ENCODE results near the gene UBE2M.
A peak's percentile ranks its signal among the peaks of the same experiment; 100 is the strongest.

The UBE2M gene

DNA sequence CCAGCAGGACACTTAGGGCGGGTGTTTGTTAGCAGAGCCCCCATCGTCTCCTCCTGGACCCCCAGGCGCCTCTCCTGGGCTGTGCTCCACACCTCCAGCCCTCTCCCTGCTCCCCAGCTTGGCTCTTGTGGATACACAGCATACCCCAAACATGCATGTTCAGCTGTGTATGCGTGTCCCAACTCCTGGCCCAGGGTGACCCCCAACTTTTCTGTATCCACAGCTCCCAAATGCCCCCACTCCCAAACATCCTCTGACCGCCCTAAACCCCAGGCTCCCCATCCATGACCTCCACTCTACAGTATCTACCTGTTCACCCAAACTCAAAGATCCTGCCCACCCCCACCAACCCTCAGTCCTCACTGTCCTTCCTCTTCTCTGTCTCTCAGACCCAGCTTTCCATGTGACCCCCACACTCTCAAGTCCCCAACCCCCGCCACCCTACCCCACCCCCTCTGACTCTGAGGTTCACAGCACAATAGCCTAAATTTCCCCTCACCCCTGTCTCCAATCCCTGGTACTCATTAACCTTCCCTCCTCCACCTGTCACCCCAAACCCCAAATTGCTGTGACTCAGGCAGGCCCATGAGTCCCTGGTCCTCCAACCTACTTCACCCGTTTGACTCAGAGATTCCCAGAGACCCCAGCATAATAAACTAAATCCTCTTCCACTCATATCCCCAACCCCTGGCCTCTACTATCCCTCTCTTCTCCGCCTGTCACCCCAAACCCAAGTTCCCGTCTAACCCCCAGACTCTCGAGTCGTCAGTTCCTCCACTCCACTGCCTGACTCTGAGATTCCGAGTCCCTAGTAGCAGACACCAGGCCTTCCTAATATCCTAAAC lies 968 bp downstream of the UBE2M start:
- Histone ChIP-seq H3K4me1 (ENCODE audit: control insufficient read depth in 1 of 2, insufficient read depth in 1 of 2, low read depth in 1 of 2, low read length in 1 of 2) (peaks cover 55 to 62% of the 10 kb centered on the region in 2 experiments), H3K27ac (peak overlapping the region; percentile 100), H3K27me3 (peaks cover 21% of the 10 kb centered on the region), H3K36me3 (peaks cover 37% of the 10 kb centered on the region), H3K4me3 (ENCODE audit: low read depth in 1 of 2, low read length in 1 of 2) (peak overlapping the region; percentile 67 to 82), H3K9me3 (no peaks in the 10 kb centered on the region)
- TF ChIP-seq, protein P1, sequence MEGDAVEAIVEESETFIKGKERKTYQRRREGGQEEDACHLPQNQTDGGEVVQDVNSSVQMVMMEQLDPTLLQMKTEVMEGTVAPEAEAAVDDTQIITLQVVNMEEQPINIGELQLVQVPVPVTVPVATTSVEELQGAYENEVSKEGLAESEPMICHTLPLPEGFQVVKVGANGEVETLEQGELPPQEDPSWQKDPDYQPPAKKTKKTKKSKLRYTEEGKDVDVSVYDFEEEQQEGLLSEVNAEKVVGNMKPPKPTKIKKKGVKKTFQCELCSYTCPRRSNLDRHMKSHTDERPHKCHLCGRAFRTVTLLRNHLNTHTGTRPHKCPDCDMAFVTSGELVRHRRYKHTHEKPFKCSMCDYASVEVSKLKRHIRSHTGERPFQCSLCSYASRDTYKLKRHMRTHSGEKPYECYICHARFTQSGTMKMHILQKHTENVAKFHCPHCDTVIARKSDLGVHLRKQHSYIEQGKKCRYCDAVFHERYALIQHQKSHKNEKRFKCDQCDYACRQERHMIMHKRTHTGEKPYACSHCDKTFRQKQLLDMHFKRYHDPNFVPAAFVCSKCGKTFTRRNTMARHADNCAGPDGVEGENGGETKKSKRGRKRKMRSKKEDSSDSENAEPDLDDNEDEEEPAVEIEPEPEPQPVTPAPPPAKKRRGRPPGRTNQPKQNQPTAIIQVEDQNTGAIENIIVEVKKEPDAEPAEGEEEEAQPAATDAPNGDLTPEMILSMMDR (IDR thresholded peaks at IDR 0.05), result no peak

DNA sequence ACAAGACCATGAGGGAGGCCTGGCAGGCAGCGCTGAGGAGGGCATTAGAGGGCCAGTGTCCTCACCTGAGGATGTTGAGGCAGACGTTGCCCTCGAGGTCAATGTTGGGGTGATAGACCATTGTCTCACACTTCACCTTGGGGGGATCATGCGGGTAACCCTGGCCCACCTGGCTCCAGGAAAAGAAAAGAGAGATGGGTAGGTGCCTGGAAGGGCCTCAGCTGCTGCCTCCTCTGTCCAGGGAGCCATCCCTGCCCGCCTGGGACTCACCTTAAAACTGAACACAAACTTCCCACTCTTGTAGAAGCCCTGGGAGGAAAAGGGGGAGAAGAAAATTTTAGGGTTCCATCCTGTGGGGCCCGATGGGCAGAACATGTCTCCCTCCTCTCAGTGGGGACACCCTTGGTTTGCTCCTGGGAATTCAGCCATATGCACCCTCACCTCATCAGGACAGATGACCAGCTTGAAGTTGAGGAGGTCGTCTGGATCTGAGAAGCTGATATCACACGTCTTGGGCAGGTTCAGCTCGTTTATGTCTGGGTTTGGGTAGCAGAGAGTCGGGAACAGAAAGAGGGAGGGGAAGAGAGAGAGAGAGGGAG lies 1.7 kb downstream of the UBE2M start:
- Histone ChIP-seq H3K9me3 (no peaks in the 10 kb centered on the region), H3K27ac (peak overlapping the region; percentile 100), H3K27me3 (peaks cover 14% of the 10 kb centered on the region), H3K4me1 (ENCODE audit: control insufficient read depth in 1 of 2, insufficient read depth in 1 of 2, low read depth in 1 of 2, low read length in 1 of 2) (peaks cover 47 to 55% of the 10 kb centered on the region in 2 experiments), H3K4me3 (ENCODE audit: low read depth in 1 of 2, low read length in 1 of 2) (peak overlapping the region; percentile 67 to 82), H3K36me3 (peaks cover 44% of the 10 kb centered on the region)
- TF ChIP-seq, protein P1 (IDR thresholded peaks at IDR 0.05), result no peak

DNA sequence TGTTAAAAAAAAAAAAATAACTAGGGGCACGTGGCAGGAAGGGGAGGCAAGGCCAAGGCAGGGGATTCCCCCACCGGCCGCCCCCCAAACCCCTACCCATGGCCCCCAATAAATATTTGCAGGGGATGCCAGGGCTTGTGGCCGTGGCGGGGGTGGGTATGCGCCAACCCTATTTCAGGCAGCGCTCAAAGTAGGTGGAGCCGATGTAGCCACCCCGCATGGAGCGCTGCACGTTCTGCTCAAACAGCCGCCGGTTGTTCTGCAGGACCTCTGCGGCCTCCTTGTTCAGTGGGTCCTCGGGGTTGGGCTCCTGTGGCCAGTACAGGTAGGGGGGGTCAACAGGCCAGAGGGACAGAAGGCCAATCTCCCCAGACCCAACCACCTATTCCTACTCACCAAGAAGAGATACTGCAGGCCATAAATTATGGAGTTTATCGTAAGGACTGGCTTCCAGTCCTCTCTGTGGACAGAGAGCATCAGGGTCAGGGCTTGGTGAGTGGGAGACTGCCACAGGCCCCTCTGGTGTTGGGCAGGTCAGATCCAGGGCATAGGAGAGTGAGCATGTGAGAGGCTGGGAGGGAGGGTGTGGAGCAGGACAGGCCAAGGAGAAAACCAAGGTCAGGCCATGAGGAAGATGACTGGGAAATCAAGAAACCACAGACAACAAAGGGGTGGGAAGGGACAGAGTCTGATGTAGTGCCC lies 2.3 kb downstream of the UBE2M start:
- TF ChIP-seq, protein P1 (IDR thresholded peaks at IDR 0.05), result no peak
- Histone ChIP-seq H3K27ac (peak overlapping the region; percentile 100), H3K27me3 (peaks cover 8% of the 10 kb centered on the region), H3K9me3 (no peaks in the 10 kb centered on the region), H3K36me3 (peaks cover 51% of the 10 kb centered on the region), H3K4me1 (ENCODE audit: control insufficient read depth in 1 of 2, insufficient read depth in 1 of 2, low read depth in 1 of 2, low read length in 1 of 2) (peaks cover 47 to 50% of the 10 kb centered on the region in 2 experiments), H3K4me3 (ENCODE audit: low read depth in 1 of 2, low read length in 1 of 2) (peak overlapping the region; percentile 67 to 84)

DNA sequence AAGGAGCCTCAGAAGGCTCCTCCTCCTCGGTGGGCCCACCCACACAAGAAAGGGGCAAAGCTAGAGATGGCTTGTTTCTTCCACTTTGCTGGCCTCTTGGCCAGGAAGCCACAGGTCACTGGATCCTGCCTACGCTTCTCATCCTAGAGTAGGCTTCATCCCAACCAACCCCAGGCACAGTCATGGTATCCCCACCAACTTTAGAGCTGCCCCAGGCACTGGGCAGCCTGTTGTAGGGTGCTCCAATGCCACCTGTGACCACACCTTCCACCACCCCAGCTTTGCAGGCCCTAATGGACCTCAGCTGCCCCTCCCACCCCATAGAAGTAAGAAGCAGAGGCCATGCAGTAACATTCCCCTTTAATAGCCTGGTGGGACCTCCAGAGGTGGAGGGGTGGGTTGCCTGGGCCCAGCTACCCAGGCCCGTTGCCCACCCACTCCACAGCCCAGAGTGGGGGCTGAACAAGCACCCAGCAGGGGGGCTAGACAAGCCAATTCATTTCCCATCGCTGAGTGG lies 3.0 kb downstream of the UBE2M start:
- H3K4me3 ChIP-seq (ENCODE audit: low read depth in 1 of 2, low read length in 1 of 2), result peak overlapping the region; percentile 84 to 95
- TF ChIP-seq, protein P1 (IDR thresholded peaks at IDR 0.05), result no peak
- H3K9me3 ChIP-seq, result no peaks in the 10 kb centered on the region
- H3K27ac ChIP-seq, result peak overlapping the region; percentile 100
- H3K4me1 ChIP-seq (ENCODE audit: control insufficient read depth in 1 of 2, insufficient read depth in 1 of 2, low read depth in 1 of 2, low read length in 1 of 2), result peaks cover 47 to 50% of the 10 kb centered on the region in 2 experiments
- H3K27me3 ChIP-seq, result peaks cover 1% of the 10 kb centered on the region
- peaks cover 57% of the 10 kb centered on the region for H3K36me3 ChIP-seq
